ENCODE results near the gene SLAIN2. TPM values are rescaled to one million over a fixed set of nuclear protein-coding genes. Genes with fewer than 3 reads are reported as not detected.

SLAIN2 gene
- total RNA-seq, 1 experiment from 2014 or later, result 81.6 TPM

GRCh38 chr4:48345542-48345941 is 4.2 kb downstream of the SLAIN2 start:
- H3K4me1 Mint-ChIP-seq (ENCODE audit: insufficient read depth, unreplicated experiment), result peaks cover 37% of the 10 kb centered on the region
- CTCF ChIA-PET, result interaction anchor here (0.7 to 1.5 kb wide), 3 partner anchors 12 to 45 kb away, joined by 3 to 7 read pairs (median 3); no protein-coding TSS in a partner anchor
- intact Hi-C loops (cut with micrococcal nuclease), result no loop called here

GRCh38 chr4:48346594-48346993 is 5.3 kb downstream of the SLAIN2 start:
- H3K27me3 Mint-ChIP-seq (ENCODE audit: insufficient read depth, unreplicated experiment), result no peaks in the 10 kb centered on the region
- peak overlapping the region; percentile 45 for H3K4me3 Mint-ChIP-seq (ENCODE audit: unreplicated experiment)
- H3K27ac Mint-ChIP-seq (ENCODE audit: low read depth, unreplicated experiment), result peak overlapping the region; percentile 79
- H3K36me3 Mint-ChIP-seq (ENCODE audit: insufficient read depth, unreplicated experiment), result peaks cover 7% of the 10 kb centered on the region
- H3K4me1 Mint-ChIP-seq (ENCODE audit: insufficient read depth, unreplicated experiment), result peaks cover 37% of the 10 kb centered on the region
- no peak for DNase-seq (ENCODE audit: unreplicated experiment)
- ChIA-PET CTCF (interaction anchor here (0.6 kb wide), 1 partner anchor 87 kb away, joined by 5 read pairs; no protein-coding TSS in a partner anchor), POLR2A (interaction anchor here (0.7 to 2.2 kb wide), 4 partner anchors 9 to 353 kb away, joined by 3 to 15 read pairs (median 4); no protein-coding TSS in a partner anchor)
- no peak for TF ChIP-seq CTCF (IDR thresholded peaks at IDR 0.05; ENCODE audit: unreplicated experiment)
- intact Hi-C loops (cut with micrococcal nuclease), result no loop called here
- no peaks in the 10 kb centered on the region for H3K9me3 Mint-ChIP-seq (ENCODE audit: unreplicated experiment)
- no TSS peak for BruUV-seq (replicated peaks)

More at GRCh38 chr4:48345542-48345941, 4.2 kb downstream of the SLAIN2 start:
- Mint-ChIP-seq H3K36me3 (ENCODE audit: insufficient read depth, unreplicated experiment) (peaks cover 12% of the 10 kb centered on the region), H3K27ac (ENCODE audit: low read depth, unreplicated experiment) (no peak overlapping the region), H3K9me3 (ENCODE audit: unreplicated experiment) (no peaks in the 10 kb centered on the region), H3K4me3 (ENCODE audit: unreplicated experiment) (no peak overlapping the region), H3K27me3 (ENCODE audit: insufficient read depth, unreplicated experiment) (no peaks in the 10 kb centered on the region)
- TF ChIP-seq CTCF (IDR thresholded peaks at IDR 0.05; ENCODE audit: unreplicated experiment), result no peak
- BruUV-seq (replicated peaks), result no TSS peak
- POLR2A ChIA-PET, result interaction anchor here (1.0 to 2.2 kb wide), 3 partner anchors 15 to 30 kb away, joined by 3 to 15 read pairs (median 7); no protein-coding TSS in a partner anchor
- no peak for DNase-seq (ENCODE audit: unreplicated experiment)

GRCh38 chr4:48347282-48347921 is 6.1 kb downstream of the SLAIN2 start:
- CTCF ChIA-PET, result interaction anchor here (0.7 kb wide), 1 partner anchor 13 kb away, joined by 4 read pairs; no protein-coding TSS in a partner anchor
- no TSS peak for BruUV-seq (replicated peaks)
- Mint-ChIP-seq H3K9me3 (ENCODE audit: unreplicated experiment) (no peaks in the 10 kb centered on the region), H3K27ac (ENCODE audit: low read depth, unreplicated experiment) (peak overlapping the region; percentile 50), H3K4me3 (ENCODE audit: unreplicated experiment) (no peak overlapping the region), H3K27me3 (ENCODE audit: insufficient read depth, unreplicated experiment) (no peaks in the 10 kb centered on the region), H3K36me3 (ENCODE audit: insufficient read depth, unreplicated experiment) (peaks cover 5% of the 10 kb centered on the region), H3K4me1 (ENCODE audit: insufficient read depth, unreplicated experiment) (peaks cover 37% of the 10 kb centered on the region)
- intact Hi-C loops (cut with micrococcal nuclease), result no loop called here
- no peak for TF ChIP-seq CTCF (IDR thresholded peaks at IDR 0.05; ENCODE audit: unreplicated experiment)
- no peak for DNase-seq (ENCODE audit: unreplicated experiment)
- POLR2A ChIA-PET, result interaction anchor here (1.1 to 2.2 kb wide), 3 partner anchors 8 to 28 kb away, joined by 3 to 15 read pairs (median 7); no protein-coding TSS in a partner anchor

- H3K9me3 Mint-ChIP-seq (ENCODE audit: unreplicated experiment), result no peaks in the 10 kb centered on the region
- peaks cover 5% of the 10 kb centered on the region for H3K36me3 Mint-ChIP-seq (ENCODE audit: insufficient read depth, unreplicated experiment)
- intact Hi-C loops (cut with micrococcal nuclease), result no loop called here
- no peak overlapping the region for H3K27ac Mint-ChIP-seq (ENCODE audit: low read depth, unreplicated experiment)
- H3K4me1 Mint-ChIP-seq (ENCODE audit: insufficient read depth, unreplicated experiment), result peaks cover 16% of the 10 kb centered on the region
- ChIA-PET CTCF (no interaction called here), POLR2A (no interaction called here)
- BruUV-seq (replicated peaks), result no TSS peak
- no peak overlapping the region for H3K4me3 Mint-ChIP-seq (ENCODE audit: unreplicated experiment)
- H3K27me3 Mint-ChIP-seq (ENCODE audit: insufficient read depth, unreplicated experiment), result no peaks in the 10 kb centered on the region
- no peak for DNase-seq (ENCODE audit: unreplicated experiment)
- TF ChIP-seq CTCF (IDR thresholded peaks at IDR 0.05; ENCODE audit: unreplicated experiment), result no peak
These were observed 9.5 kb downstream of the SLAIN2 start for GRCh38 chr4:48350871-48351270.

Data from MCF 10A (cell line).